PFSK-1 (cell line): ENCODE measurements around the gene E4F1.

Experiments
- FOXP2 ChIP-seq: optimal IDR thresholded peaks from 2 replicates; pipeline ENCODE3; 2011; ENCODE audit warnings: borderline replicate concordance, control low read depth, inconsistent platforms; ENCODE audit not compliant: insufficient read depth; ENCODE audit errors: extremely low read length, extremely low read depth
- POLR2AphosphoS5 ChIP-seq: IDR thresholded peaks from 2 replicates; pipeline ENCODE4 v1.6.1; 2012; ENCODE audit warnings: low read depth, mild to moderate bottlenecking, control low read depth, low read length, moderate library complexity
- SIN3A ChIP-seq: IDR thresholded peaks from 2 replicates; pipeline ENCODE4 v1.6.1; 2012; ENCODE audit warnings: mild to moderate bottlenecking, low read length, moderate library complexity, borderline replicate concordance; ENCODE audit not compliant: insufficient read depth
- TAF1 ChIP-seq: IDR thresholded peaks from 2 replicates; pipeline ENCODE4 v1.6.1; 2012; ENCODE audit warnings: low read length, control low read depth, borderline replicate concordance; ENCODE audit not compliant: insufficient read depth
- TF ChIP-seq, protein P1 (sequence below), 2 experiments: IDR thresholded peaks; 2 replicates each; pipeline versions ENCODE4 v1.6.1 to v1.8.0; 2011 to 2012; ENCODE audit warnings: low read depth in 2 of 2, low read length in 2 of 2, control low read depth in 1 of 2, inconsistent platforms in 1 of 2, mild to moderate bottlenecking in 1 of 2, moderate library complexity in 1 of 2; ENCODE audit not compliant: insufficient read depth in 1 of 2

Gene E4F1

DNA sequence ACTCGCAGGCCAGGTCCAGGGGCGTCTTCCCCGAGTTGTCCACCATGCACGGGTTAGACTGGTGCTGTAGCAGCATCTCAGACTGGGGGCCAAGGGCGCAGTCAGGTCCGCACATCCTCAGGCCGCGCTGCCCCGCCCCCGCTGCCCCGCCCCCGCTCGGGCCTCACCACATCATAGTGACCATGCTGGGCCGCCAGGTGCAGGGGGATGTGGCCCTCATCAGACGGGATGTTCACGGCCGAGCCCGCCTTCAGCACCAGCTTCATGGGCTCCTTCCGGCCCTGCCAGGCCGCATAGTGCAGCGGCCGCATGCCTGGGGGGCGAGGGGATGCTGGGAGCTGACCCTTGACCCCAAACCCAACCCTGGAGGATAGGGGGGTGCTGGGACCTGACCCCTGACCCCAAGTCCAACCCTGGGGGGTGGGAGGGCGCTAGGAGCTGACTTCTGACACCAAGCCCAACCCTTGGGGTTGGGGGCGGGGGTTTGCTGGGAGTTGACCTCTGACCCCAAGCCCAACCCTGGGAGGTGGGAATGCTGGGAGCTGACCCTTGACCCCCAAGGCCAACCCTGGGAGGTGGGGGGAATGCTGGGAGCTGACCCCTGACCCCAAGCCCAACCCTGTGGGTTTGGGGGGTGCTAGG is 34.0 kb upstream of the E4F1 start:
- TF ChIP-seq FOXP2: no peak
- TF ChIP-seq POLR2AphosphoS5: no peak

DNA sequence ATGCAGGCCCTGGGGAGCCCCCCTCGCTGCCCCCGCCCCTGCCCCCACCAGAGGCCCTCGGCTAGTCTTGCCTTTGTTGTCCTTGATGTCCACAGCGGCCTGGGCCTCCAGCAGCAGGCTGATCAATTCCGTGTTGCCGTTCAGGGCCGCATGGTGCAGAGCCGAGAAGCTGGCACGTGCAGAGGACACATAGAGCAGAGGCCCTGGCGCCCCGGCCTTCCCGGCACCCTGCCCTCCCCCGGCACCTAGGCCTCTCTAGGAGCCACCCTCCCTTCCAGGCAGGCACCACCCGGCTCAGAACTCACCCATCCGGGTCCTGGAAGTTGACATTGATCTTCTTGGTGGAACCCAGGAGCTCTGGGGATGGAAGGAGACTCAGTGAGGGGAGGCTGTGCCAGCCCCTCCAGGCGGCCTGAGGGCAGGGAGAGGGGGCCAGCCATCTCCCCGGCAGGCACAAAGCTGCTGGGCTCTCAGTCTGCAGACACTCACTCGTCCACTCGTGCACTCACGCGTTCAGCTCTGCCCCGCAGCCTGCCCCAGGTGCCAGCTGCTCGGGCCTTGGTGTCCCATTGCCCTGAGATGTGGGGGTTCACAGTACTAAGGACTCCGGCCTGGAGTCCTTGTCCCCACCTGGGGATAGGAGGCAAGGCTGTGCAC is 33.3 kb upstream of the E4F1 start:
- TF ChIP-seq FOXP2: no peak
- TF ChIP-seq, protein P1, sequence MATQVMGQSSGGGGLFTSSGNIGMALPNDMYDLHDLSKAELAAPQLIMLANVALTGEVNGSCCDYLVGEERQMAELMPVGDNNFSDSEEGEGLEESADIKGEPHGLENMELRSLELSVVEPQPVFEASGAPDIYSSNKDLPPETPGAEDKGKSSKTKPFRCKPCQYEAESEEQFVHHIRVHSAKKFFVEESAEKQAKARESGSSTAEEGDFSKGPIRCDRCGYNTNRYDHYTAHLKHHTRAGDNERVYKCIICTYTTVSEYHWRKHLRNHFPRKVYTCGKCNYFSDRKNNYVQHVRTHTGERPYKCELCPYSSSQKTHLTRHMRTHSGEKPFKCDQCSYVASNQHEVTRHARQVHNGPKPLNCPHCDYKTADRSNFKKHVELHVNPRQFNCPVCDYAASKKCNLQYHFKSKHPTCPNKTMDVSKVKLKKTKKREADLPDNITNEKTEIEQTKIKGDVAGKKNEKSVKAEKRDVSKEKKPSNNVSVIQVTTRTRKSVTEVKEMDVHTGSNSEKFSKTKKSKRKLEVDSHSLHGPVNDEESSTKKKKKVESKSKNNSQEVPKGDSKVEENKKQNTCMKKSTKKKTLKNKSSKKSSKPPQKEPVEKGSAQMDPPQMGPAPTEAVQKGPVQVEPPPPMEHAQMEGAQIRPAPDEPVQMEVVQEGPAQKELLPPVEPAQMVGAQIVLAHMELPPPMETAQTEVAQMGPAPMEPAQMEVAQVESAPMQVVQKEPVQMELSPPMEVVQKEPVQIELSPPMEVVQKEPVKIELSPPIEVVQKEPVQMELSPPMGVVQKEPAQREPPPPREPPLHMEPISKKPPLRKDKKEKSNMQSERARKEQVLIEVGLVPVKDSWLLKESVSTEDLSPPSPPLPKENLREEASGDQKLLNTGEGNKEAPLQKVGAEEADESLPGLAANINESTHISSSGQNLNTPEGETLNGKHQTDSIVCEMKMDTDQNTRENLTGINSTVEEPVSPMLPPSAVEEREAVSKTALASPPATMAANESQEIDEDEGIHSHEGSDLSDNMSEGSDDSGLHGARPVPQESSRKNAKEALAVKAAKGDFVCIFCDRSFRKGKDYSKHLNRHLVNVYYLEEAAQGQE (IDR thresholded peaks at IDR 0.05; ENCODE audit: insufficient read depth in 1 of 2, low read depth in 2 of 2, low read length in 2 of 2): no peak
- no peak for TF ChIP-seq TAF1
- no peak for TF ChIP-seq POLR2AphosphoS5
- TF ChIP-seq SIN3A: no peak

DNA sequence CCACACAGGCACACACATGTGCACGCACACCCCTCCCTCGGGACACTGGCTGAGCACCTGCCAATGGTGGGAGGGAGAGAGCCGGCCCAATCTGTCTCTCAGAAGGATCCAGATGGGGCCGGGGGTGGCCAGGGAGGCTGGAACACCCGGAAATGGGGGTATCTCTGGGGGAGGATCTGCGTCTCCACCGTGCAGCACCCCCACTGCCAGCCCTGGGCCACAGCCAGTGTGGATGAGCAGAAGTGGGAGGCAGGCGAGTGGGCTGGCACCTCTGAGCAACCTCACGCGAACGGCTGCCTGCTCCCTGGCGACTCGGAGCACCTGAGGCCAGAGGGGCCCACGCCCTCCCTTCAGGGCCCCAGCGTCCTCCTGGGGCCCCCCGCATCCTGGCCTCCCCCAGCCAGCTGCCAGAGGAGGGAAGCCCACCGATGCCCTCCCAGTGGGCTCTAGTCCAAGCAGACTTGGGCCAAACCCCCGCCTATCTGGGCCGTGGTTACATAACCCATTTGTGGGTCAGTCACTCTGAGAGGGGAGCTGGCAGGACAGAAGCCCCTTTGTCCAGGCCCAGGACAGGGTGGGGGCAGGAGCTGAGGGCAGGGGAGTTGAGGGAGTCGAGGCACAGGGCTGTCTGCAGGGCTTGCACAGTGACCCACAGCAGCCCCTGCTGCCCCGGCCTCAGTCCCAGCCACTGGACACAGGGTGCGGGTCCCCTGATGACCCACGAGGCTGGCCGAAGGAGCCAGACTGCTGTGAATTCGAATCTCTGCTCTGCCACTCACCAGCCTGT is 32.5 kb upstream of the E4F1 start:
- no peak for TF ChIP-seq TAF1
- TF ChIP-seq FOXP2: no peak

DNA sequence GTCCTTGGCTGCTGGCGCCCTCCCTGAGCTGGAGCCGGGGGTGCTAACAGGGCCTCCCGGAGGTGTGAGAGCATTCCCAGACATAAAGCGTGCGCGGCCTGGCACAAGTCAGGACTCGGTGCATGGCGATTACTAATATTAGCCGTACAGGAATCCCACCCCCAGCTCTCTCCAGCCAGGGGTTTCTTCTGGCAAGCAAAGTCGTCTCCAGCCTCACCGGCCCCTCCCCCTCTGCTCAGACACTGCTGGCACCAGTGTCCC is 32.0 kb upstream of the E4F1 start:
- TF ChIP-seq, protein P1 (IDR thresholded peaks at IDR 0.05; ENCODE audit: insufficient read depth in 1 of 2, low read depth in 2 of 2, low read length in 2 of 2): no peak
- TF ChIP-seq POLR2AphosphoS5 (no peak), SIN3A (no peak), TAF1 (no peak), FOXP2 (no peak)

DNA sequence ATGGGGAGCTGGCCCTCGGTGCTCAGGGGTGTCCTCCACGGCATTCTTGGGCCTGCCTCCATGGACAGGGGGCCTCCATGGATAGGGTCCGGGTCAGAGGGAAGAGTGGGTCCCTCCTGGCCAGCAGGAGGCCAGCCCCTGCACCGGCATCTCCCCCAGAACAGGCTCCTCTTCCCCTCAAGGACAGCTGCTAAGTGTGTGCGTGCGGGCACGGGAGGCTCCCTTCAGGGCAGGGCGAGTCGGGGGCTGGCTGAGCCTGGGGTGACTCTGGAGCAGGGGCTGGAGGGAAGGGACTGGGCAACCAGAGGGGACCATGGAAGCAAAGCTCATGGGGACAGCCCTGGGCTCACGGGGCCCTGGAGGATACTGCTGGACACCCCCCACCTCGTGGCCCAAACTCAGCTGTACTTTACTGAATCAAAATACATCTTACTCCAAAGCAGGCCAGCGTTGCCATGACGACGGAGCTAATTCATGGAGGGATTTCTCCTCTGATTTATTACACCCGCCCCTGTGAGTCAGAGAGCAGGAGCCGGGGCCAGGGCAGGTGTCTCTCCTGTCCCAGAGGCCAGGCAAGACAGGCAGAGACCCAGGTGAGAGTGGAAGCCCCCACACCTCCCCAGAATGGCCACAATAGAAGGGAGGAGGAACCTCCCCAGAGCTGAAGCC is 29.1 kb upstream of the E4F1 start:
- TF ChIP-seq POLR2AphosphoS5: no peak
- no peak for TF ChIP-seq SIN3A
- TF ChIP-seq, protein P1 (IDR thresholded peaks at IDR 0.05; ENCODE audit: insufficient read depth in 1 of 2, low read depth in 2 of 2, low read length in 2 of 2): no peak
- no peak for TF ChIP-seq TAF1

DNA sequence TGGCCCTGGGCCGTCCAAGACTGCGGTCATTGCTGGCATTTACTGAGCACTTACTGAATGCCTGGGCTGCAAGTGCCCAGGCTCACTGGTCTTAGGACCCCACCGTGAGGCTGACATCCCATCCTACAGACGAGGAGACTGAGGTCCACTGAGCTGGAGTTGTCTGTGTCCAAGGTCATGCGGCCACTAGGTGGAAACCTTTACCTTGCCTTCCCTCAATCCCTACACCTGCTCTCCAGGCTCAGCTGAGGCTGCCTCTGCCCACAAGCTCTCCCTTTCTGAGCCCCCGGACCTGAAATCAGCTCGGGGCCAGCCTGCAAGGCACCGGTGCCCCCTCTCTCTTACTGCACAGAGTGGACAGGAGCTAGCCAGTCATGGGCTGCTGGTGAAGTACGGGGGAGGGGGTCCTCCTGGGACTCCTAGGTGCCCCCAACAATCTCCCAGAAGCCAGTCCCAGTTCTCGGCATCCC is 28.5 kb upstream of the E4F1 start:
- TF ChIP-seq FOXP2 (peak; percentile 31), TAF1 (no peak)
